Measurements from ENCODE around the gene ZNF10.

Gene ZNF10

DNA sequence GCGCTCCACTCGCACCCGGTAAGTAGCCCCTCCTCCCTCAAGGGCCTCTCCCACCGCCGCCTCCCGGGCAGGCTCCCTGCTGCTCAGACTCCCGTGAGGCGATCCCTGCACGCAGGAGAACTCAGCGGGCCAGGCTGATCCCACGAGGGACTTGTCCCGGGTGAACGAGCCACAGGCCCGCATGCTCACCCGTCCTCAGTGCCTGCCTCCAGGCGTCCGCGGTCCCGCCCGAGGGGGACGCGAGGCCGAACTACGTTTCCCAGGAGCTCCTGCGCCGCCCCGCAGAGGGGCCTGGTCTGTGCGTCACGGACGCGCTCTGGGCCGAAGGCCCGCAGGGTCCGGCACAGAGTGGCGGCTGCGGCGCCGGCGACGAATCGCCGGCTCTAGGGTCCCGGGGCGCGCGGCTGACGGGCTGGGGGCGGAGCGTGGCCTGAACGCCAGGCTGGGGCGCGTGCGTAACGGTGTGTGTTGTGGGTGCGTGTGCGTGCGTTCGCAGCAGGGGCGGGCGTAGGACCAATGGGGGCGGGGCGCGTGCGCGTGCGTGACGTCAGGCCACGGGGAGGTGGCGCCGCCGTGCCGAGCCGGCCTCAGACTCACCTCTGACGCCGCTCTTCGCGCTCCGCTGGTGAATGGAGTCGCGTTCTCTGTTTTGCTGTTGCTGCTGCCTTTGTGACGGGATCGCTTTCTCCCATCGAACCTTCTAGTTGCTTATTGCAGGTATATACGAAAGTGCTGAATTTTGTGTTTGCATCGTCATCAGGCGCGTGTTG, at the start of gene ZNF10, which contains the start of gene ZNF891:
Gene ZNF10 (plus strand): TSS at position 590 of the 770 bp plus-strand sequence. CDS start 13,866 bp downstream, outside the sequence.
Gene ZNF891 (minus strand): TSS at position 237 of the 770 bp plus-strand sequence. CDS start 8,356 bp downstream, outside the sequence.
- Histone ChIP-seq H3K4me3 (ENCODE audit: low read depth, low read length, poor library complexity, severe bottlenecking) (peak within 1 kb of the TSS; percentile 92), H3K9me2 (ENCODE audit: low read depth, low read length) (no peaks in the 10 kb centered on the region), H3K36me3 (ENCODE audit: insufficient read depth, low read length) (peaks cover 73% of the 10 kb centered on the region), H3K27me3 (ENCODE audit: insufficient read depth, low read length) (no peaks in the 10 kb centered on the region), H3K27ac (ENCODE audit: low read depth, low read length, poor library complexity, severe bottlenecking) (peak within 1 kb of the TSS; percentile 84), H4K20me1 (ENCODE audit: insufficient read depth, low read length) (no peaks in the 10 kb centered on the region), H3K79me2 (ENCODE audit: insufficient read depth, low read length) (peaks cover 9% of the 10 kb centered on the region), H3K4me1 (ENCODE audit: insufficient read depth, low read length, severe bottlenecking) (peaks cover 14% of the 10 kb centered on the region), H3K4me2 (ENCODE audit: low read length) (peak within 1 kb of the TSS; percentile 83), H3K9ac (ENCODE audit: low read length) (peak within 1 kb of the TSS; percentile 90), H2AFZ (ENCODE audit: low read length) (peak within 1 kb of the TSS; percentile 69; the same call in 1 of the 2 replicates), H3F3A (ENCODE audit: insufficient read depth, low read length) (no peaks in the 10 kb centered on the region), H3K9me3 (ENCODE audit: low read length) (peaks cover 38% of the 10 kb centered on the region)
- TF ChIP-seq EZH2 (IDR thresholded peaks at IDR 0.05; ENCODE audit: borderline replicate concordance, low read length) = no peak
- TF ChIP-seq, protein P1, sequence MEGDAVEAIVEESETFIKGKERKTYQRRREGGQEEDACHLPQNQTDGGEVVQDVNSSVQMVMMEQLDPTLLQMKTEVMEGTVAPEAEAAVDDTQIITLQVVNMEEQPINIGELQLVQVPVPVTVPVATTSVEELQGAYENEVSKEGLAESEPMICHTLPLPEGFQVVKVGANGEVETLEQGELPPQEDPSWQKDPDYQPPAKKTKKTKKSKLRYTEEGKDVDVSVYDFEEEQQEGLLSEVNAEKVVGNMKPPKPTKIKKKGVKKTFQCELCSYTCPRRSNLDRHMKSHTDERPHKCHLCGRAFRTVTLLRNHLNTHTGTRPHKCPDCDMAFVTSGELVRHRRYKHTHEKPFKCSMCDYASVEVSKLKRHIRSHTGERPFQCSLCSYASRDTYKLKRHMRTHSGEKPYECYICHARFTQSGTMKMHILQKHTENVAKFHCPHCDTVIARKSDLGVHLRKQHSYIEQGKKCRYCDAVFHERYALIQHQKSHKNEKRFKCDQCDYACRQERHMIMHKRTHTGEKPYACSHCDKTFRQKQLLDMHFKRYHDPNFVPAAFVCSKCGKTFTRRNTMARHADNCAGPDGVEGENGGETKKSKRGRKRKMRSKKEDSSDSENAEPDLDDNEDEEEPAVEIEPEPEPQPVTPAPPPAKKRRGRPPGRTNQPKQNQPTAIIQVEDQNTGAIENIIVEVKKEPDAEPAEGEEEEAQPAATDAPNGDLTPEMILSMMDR (IDR thresholded peaks at IDR 0.05; ENCODE audit: low read length) = no peak

DNA sequence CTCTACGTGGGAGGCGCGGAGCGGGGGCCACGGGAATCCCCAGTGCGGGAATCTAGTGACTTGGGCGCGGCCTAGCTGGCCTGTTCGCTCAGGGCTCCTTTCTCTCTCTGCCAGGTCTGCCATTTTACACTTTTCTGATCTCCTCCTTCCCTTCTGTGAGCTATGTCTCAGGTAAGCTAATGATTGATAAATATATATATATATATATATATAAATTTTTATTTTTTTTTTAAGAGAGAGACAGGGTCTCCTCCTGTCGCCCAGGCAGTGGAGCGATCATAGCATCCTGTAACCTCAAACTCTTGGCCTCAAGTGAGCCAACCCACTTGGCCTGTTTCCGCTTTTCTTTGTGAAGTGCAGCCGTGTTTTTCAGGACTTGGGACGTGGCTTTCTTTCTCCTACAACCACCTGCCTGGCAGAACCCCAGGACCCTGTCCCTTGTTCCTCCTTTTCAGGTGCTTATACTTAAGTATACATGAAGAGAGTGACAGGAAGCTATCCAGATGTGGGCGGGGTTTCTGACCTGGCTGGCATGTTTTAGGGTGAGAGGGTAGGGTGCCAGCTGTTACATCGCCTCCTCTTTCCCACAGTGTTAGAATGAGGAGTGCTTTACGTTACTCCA, 49.2 kb upstream of the ZNF10 start:
- Histone ChIP-seq H3K79me2 (ENCODE audit: insufficient read depth, low read length) (no peaks in the 10 kb centered on the region), H2AFZ (ENCODE audit: low read length) (no peak overlapping the region), H3F3A (ENCODE audit: insufficient read depth, low read length) (no peaks in the 10 kb centered on the region), H3K9me3 (ENCODE audit: low read length) (peaks cover 44% of the 10 kb centered on the region), H3K4me2 (ENCODE audit: low read length) (peak overlapping the region; percentile 72), H3K9me2 (ENCODE audit: low read depth, low read length) (no peaks in the 10 kb centered on the region), H3K27ac (ENCODE audit: low read depth, low read length, poor library complexity, severe bottlenecking) (peak overlapping the region; percentile 95), H3K27me3 (ENCODE audit: insufficient read depth, low read length) (no peaks in the 10 kb centered on the region), H3K4me3 (ENCODE audit: low read depth, low read length, poor library complexity, severe bottlenecking) (peak overlapping the region; percentile 71), H3K9ac (ENCODE audit: low read length) (peak overlapping the region; percentile 72), H4K20me1 (ENCODE audit: insufficient read depth, low read length) (no peaks in the 10 kb centered on the region), H3K4me1 (ENCODE audit: insufficient read depth, low read length, severe bottlenecking) (peaks cover 6% of the 10 kb centered on the region), H3K36me3 (ENCODE audit: insufficient read depth, low read length) (peaks cover 49% of the 10 kb centered on the region)
- no peak for TF ChIP-seq EZH2 (IDR thresholded peaks at IDR 0.05; ENCODE audit: borderline replicate concordance, low read length)

DNA sequence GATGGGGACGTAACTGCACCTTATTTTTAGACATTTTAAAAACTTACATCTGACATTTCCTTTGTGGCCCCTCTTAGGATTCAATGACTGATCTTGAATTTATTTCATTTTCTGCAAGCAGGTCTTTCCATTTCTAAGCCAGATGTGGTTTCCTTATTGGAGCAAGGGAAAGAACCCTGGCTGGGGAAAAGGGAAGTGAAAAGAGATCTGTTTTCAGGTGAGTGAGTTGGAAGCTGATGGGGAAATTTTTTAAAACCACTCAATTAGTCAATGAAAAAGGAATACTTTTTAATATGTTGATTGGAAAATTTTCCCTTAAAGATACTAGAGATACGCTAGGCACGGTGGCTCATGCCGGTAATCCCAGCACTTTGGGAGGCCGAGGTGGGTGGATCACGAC, 47.1 kb upstream of the ZNF10 start:
- Histone ChIP-seq H3K9me2 (ENCODE audit: low read depth, low read length) (no peaks in the 10 kb centered on the region), H3K4me1 (ENCODE audit: insufficient read depth, low read length, severe bottlenecking) (peaks cover 6% of the 10 kb centered on the region), H3K9me3 (ENCODE audit: low read length) (peaks cover 41% of the 10 kb centered on the region), H3K27me3 (ENCODE audit: insufficient read depth, low read length) (no peaks in the 10 kb centered on the region), H2AFZ (ENCODE audit: low read length) (no peak overlapping the region), H3K36me3 (ENCODE audit: insufficient read depth, low read length) (peaks cover 69% of the 10 kb centered on the region), H3K79me2 (ENCODE audit: insufficient read depth, low read length) (no peaks in the 10 kb centered on the region), H3K4me3 (ENCODE audit: low read depth, low read length, poor library complexity, severe bottlenecking) (no peak overlapping the region), H3F3A (ENCODE audit: insufficient read depth, low read length) (no peaks in the 10 kb centered on the region), H4K20me1 (ENCODE audit: insufficient read depth, low read length) (no peaks in the 10 kb centered on the region), H3K27ac (ENCODE audit: low read depth, low read length, poor library complexity, severe bottlenecking) (no peak overlapping the region), H3K4me2 (ENCODE audit: low read length) (no peak overlapping the region), H3K9ac (ENCODE audit: low read length) (no peak overlapping the region)
- TF ChIP-seq, protein P1 (IDR thresholded peaks at IDR 0.05; ENCODE audit: low read length) = no peak
- no peak for TF ChIP-seq EZH2 (IDR thresholded peaks at IDR 0.05; ENCODE audit: borderline replicate concordance, low read length)

Data from OCI-LY1 (cell line).